Measurements from ENCODE around the gene STRIP1. TPM values are rescaled to one million over a fixed set of nuclear protein-coding genes. Genes with fewer than 3 reads are reported as not detected.

STRIP1 gene, protein sequence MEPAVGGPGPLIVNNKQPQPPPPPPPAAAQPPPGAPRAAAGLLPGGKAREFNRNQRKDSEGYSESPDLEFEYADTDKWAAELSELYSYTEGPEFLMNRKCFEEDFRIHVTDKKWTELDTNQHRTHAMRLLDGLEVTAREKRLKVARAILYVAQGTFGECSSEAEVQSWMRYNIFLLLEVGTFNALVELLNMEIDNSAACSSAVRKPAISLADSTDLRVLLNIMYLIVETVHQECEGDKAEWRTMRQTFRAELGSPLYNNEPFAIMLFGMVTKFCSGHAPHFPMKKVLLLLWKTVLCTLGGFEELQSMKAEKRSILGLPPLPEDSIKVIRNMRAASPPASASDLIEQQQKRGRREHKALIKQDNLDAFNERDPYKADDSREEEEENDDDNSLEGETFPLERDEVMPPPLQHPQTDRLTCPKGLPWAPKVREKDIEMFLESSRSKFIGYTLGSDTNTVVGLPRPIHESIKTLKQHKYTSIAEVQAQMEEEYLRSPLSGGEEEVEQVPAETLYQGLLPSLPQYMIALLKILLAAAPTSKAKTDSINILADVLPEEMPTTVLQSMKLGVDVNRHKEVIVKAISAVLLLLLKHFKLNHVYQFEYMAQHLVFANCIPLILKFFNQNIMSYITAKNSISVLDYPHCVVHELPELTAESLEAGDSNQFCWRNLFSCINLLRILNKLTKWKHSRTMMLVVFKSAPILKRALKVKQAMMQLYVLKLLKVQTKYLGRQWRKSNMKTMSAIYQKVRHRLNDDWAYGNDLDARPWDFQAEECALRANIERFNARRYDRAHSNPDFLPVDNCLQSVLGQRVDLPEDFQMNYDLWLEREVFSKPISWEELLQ
- 20.0 and 26.6 TPM in 2 replicates for total RNA-seq

DNA sequence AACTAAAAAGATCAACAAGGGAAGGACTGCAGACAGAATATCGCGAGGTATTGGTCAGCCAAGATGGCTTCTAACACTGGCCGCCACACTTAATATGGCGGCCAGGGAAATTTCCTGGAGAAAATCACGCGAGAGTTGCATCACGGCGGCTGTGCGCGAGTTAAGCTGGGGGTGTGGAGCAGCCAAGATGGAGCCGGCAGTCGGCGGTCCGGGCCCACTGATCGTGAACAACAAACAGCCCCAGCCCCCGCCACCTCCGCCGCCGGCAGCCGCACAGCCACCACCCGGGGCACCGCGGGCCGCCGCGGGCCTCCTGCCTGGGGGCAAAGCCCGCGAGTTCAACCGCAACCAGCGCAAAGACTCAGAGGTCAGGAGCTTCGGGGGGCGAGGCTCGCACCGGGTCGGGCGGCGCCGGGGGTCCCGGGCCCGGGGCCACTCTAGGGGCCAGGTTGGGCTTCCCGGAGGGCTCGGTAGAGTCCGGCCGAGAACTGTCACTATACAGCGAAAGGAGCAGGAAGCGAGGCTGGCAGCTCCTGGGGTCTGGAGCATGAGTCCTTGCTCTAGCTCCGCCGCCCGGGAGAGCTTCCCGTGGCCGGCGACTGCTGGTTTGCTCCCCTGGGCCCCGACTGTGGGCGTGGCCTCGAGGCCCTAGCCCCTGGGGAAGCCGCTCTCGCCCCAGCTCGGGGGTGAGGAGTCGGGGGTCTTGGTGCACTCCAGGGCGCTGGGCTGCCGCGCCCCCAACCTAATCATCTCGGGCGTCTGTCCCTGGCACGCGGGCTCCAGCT, at the start of gene STRIP1:
TSS of gene STRIP1 (plus strand) at position 174 of the 785 bp plus-strand sequence. CDS start at position 188, 14 bp downstream.

DNA sequence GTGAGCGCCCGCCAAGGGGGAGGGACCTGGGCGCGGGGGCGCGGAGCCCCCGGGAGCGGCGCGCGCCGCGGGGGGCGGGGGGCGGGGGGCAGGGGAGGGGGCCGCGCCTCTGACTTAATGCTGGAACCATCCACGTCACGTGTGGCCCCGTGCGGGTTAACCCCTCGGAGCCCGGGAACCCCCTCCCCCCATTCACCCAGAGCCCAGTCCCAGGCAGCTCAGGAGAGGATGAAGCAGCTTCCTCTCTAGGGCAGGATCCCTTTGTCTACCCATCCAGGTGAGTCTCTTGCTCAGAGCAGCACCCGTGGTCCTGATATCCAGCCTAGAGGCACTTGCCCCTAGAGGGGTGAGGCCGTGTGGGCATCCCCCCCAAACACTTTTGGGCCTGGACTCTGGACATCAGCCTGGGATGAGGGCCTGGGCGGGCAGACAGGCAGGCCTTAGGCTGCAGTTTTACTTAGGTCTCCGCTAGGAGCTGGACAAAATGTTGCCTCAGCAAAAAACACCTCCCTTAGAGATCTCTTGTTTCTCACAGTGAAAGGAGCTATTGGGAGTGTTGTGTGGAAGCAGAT, 36.3 kb downstream of the STRIP1 start, which contains the start of gene ALX3:
TSS of gene ALX3 (minus strand) at position 2 of the 572 bp plus-strand sequence. CDS start 60 bp downstream, outside the sequence.

Other genes starting within 250 kb of the STRIP1 start
- gene CSF1, start 123.8 kb upstream of the STRIP1 start, total RNA-seq = 4.7 and 6.6 TPM in 2 replicates
- 29.6 and 31.9 TPM in 2 replicates for gene AHCYL1, start 49.9 kb upstream of the STRIP1 start, total RNA-seq
- not detected in 2 replicates for gene ALX3, start 36.0 kb downstream of the STRIP1 start, total RNA-seq
- not detected in 2 replicates for gene UBL4B, start 77.8 kb downstream of the STRIP1 start, total RNA-seq
- not detected in 2 replicates for gene SLC6A17, start 115.9 kb downstream of the STRIP1 start, total RNA-seq
- gene KCNC4, start 175.7 kb downstream of the STRIP1 start, total RNA-seq = 4.4 and 5.3 TPM in 2 replicates

Measured in hair follicular keratinocyte (primary cell).